ENCODE measurements around the gene ZNF561. TPM values are rescaled to one million over a fixed set of nuclear protein-coding genes. Genes with fewer than 3 reads are reported as not detected.

ZNF561 gene
- total and polyA plus RNA-seq, 9 of the 15 experiments (the other 6 are each of a cell fraction or from before 2014, with no cell fraction given): 13.9 to 34.9 (median 23.6) TPM

- TF ChIP-seq, protein P1, sequence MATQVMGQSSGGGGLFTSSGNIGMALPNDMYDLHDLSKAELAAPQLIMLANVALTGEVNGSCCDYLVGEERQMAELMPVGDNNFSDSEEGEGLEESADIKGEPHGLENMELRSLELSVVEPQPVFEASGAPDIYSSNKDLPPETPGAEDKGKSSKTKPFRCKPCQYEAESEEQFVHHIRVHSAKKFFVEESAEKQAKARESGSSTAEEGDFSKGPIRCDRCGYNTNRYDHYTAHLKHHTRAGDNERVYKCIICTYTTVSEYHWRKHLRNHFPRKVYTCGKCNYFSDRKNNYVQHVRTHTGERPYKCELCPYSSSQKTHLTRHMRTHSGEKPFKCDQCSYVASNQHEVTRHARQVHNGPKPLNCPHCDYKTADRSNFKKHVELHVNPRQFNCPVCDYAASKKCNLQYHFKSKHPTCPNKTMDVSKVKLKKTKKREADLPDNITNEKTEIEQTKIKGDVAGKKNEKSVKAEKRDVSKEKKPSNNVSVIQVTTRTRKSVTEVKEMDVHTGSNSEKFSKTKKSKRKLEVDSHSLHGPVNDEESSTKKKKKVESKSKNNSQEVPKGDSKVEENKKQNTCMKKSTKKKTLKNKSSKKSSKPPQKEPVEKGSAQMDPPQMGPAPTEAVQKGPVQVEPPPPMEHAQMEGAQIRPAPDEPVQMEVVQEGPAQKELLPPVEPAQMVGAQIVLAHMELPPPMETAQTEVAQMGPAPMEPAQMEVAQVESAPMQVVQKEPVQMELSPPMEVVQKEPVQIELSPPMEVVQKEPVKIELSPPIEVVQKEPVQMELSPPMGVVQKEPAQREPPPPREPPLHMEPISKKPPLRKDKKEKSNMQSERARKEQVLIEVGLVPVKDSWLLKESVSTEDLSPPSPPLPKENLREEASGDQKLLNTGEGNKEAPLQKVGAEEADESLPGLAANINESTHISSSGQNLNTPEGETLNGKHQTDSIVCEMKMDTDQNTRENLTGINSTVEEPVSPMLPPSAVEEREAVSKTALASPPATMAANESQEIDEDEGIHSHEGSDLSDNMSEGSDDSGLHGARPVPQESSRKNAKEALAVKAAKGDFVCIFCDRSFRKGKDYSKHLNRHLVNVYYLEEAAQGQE (IDR thresholded peaks at IDR 0.05; ENCODE audit: borderline replicate concordance): no peak
- TF ChIP-seq, protein P1 (CRISPR knock-in tag; IDR thresholded peaks at IDR 0.05; ENCODE audit: low read depth): 0 out of 2 replicates have a peak, but pooled peaks have one; percentile 39
- no peak for TF ChIP-seq WHSC1 (IDR thresholded peaks at IDR 0.05; ENCODE audit: low read length)
- no peak for TF ChIP-seq CEBPG (CRISPR knock-in tag; IDR thresholded peaks at IDR 0.05)
- TF ChIP-seq CEBPG (tag; conservative IDR thresholded peaks at IDR 0.05 in 1 of 2, IDR thresholded peaks at IDR 0.05 in 1 of 2): no peak
- no peak for TF ChIP-seq E4F1 (CRISPR knock-in tag; IDR thresholded peaks at IDR 0.05; ENCODE audit: borderline replicate concordance)
- TF ChIP-seq NRF1 (conservative IDR thresholded peaks at IDR 0.05 in 1 of 2, IDR thresholded peaks at IDR 0.05 in 1 of 2): peak in 1 of 2 experiments; percentile 31; a peak in 1 of 4 replicates
- TF ChIP-seq RBM15 (IDR thresholded peaks at IDR 0.05; ENCODE audit: insufficient read depth, low read length): no peak
- no peak for TF ChIP-seq ZSCAN32 (CRISPR knock-in tag; IDR thresholded peaks at IDR 0.05)
- peak; percentile 62 to 80; a peak in 3 of 4 replicates for TF ChIP-seq KDM1A (IDR thresholded peaks at IDR 0.05)
- TF ChIP-seq SNAPC5 (CRISPR knock-in tag; IDR thresholded peaks at IDR 0.05): no peak
- no peak for TF ChIP-seq TCFL5 (CRISPR knock-in tag; conservative IDR thresholded peaks at IDR 0.05)
- TF ChIP-seq YY1 (IDR thresholded peaks at IDR 0.05; ENCODE audit: borderline replicate concordance in 1 of 3, control insufficient read depth in 1 of 3, extremely low read depth in 1 of 3, insufficient read depth in 3 of 3, insufficient read length in 1 of 3, insufficient replicate concordance in 2 of 3, low read depth in 1 of 3, low read length in 2 of 3): peak; percentile 87 to 96 (median 93)
Measured at GRCh38 chr19:9621156-9622037, at the start of gene ZNF561 (continued).

Data from K562 (cell line).